ENCODE results near the gene ANO8. TPM values are rescaled to one million over a fixed set of nuclear protein-coding genes. Genes with fewer than 3 reads are reported as not detected.
A peak's percentile ranks its signal among the peaks of the same experiment; 100 is the strongest.

The ANO8 gene
- total RNA-seq, 1 experiment from 2014 or later: 21.9 TPM

GRCh38 chr19:17328517-17329365 lies 5.9 kb downstream of the ANO8 start:
- no CpG with 5 or more reads among the region's 94 CpGs for WGBS (ENCODE audit: extremely low coverage, insufficient read length, low lambda C conversion rate)
- DNase-seq: no peak
- peak overlapping the region; percentile 81 to 93 for H3K4me3 Mint-ChIP-seq

More at GRCh38 chr19:17328517-17329365, 5.9 kb downstream of the ANO8 start:
- H3K4ac ChIP-seq (ENCODE audit: low read depth, low read length): no peak overlapping the region
- Mint-ChIP-seq H3K4me1 (peaks cover 8 to 32% of the 10 kb centered on the region in 2 experiments), H3K9me3 (no peaks in the 10 kb centered on the region; a peak in 1 of 5 replicates), H3K27me3 (ENCODE audit: low read depth) (peaks cover 6% of the 10 kb centered on the region), H3K27ac (no peak overlapping the region), H3K36me3 (ENCODE audit: insufficient read depth in 1 of 3, low read depth in 3 of 3) (peaks cover 13 to 45% (median 34%) of the 10 kb centered on the region in 3 experiments)
- peaks cover 6% of the 10 kb centered on the region for H3K23me2 ChIP-seq (ENCODE audit: insufficient read length, low read depth, low read length, poor library complexity, severe bottlenecking)
- TF ChIP-seq CTCF (conservative IDR thresholded peaks at IDR 0.05): no peak
- no peak overlapping the region for H2BK120ac ChIP-seq (ENCODE audit: low read depth, low read length, poor library complexity, severe bottlenecking)
- H3K23ac ChIP-seq (ENCODE audit: insufficient read length, low read depth, low read length): no peak overlapping the region
- H3K4me2 ChIP-seq (ENCODE audit: insufficient read depth, insufficient read length, low read length): peak overlapping the region; percentile 37
- H2BK20ac ChIP-seq (ENCODE audit: low read depth, low read length, poor library complexity, severe bottlenecking): no peak overlapping the region
- H3K4me1 ChIP-seq (ENCODE audit: insufficient read depth, low read length): no peaks in the 10 kb centered on the region
- no peaks in the 10 kb centered on the region for H4K20me1 ChIP-seq (ENCODE audit: control insufficient read depth, insufficient read depth, insufficient read length)
- no peaks in the 10 kb centered on the region for H3K79me1 ChIP-seq (ENCODE audit: insufficient read depth, low read depth, low read length, poor library complexity, severe bottlenecking)
- H2AK5ac ChIP-seq (ENCODE audit: insufficient read length, low read length): no peak overlapping the region
- no peaks in the 10 kb centered on the region for H3K79me2 ChIP-seq (ENCODE audit: insufficient read depth, low read length)
- no peak overlapping the region for H4K91ac ChIP-seq (ENCODE audit: insufficient read length, low read depth, low read length)
- no peak overlapping the region for H3K56ac ChIP-seq (ENCODE audit: insufficient read length, low read depth, low read length)
- H3K9me3 ChIP-seq (ENCODE audit: control insufficient read depth, low read depth, low read length): no peaks in the 10 kb centered on the region
- no peak overlapping the region for H3T11ph ChIP-seq (ENCODE audit: low read length)
- H2BK5ac ChIP-seq (ENCODE audit: insufficient read length, low read length): no peak overlapping the region
- no peak overlapping the region for H4K5ac ChIP-seq (ENCODE audit: insufficient read length, low read depth, low read length)
- no peak overlapping the region for H2AFZ ChIP-seq (ENCODE audit: low read length)
- H3K27ac ChIP-seq (ENCODE audit: insufficient read length, low read depth, low read length): no peak overlapping the region
- H3K14ac ChIP-seq (ENCODE audit: insufficient read depth, low read length): 0 out of 2 replicates have a peak overlapping the region, but pooled peaks have one; percentile 26
- no peak overlapping the region for H3K9ac ChIP-seq (ENCODE audit: extremely low read depth, insufficient read length, low read length)
- H2BK12ac ChIP-seq (ENCODE audit: insufficient read length, low read depth, low read length): no peak overlapping the region
- no peak overlapping the region for H4K8ac ChIP-seq (replicated peaks; ENCODE audit: insufficient read length, low read depth, low read length)
- no peak overlapping the region for H2BK15ac ChIP-seq (ENCODE audit: low read depth, low read length)
- H3K18ac ChIP-seq (ENCODE audit: insufficient read length, low read depth, low read length): peak overlapping the region; percentile 51
- H3K27me3 ChIP-seq (ENCODE audit: insufficient read depth, low read length): no peaks in the 10 kb centered on the region
